GM23338 (cell line): ENCODE measurements around the gene ANKS1B. TPM values are rescaled to one million over a fixed set of nuclear protein-coding genes. Genes with fewer than 3 reads are reported as not detected.

Experiments used
- ATAC-seq: fragments of 200-7000 bp; cut with Tn5 transposase; 3 replicates; pipeline ENCODE4 v1.9.1; 2020
- DNase-seq: peaks from one replicate; pipeline ENCODE4 v3.0.0-alpha.2; 2015; ENCODE audit warnings: low spot score
- H2AFZ ChIP-seq: fragments of 200-600 bp; sonication (generic); 2 replicates; pipeline ENCODE4 v1.8.0; 2016; ENCODE audit warnings: antibody characterized with exemption, mild to moderate bottlenecking, moderate library complexity
- H3F3A ChIP-seq: fragments of 200-600 bp; sonication (generic); replicated peaks from 2 replicates; pipeline ENCODE4 v1.8.0; 2017; ENCODE audit warnings: antibody characterized with exemption, mixed run types, low read depth
- H3K27ac ChIP-seq: fragments of 200-600 bp; sonication (generic); 2 replicates; pipeline ENCODE4 v1.6.1; 2016; ENCODE audit warnings: low read depth
- H3K27me3 ChIP-seq: fragments of 200-600 bp; sonication (generic); 2 replicates; pipeline ENCODE4 v1.8.0; 2016; ENCODE audit warnings: mild to moderate bottlenecking, mixed run types, moderate library complexity; ENCODE audit not compliant: insufficient read depth
- H3K36me3 ChIP-seq: fragments of 200-600 bp; sonication (generic); 2 replicates; pipeline ENCODE4 v1.8.0; 2016; ENCODE audit warnings: mild to moderate bottlenecking; ENCODE audit not compliant: insufficient read depth
- H3K4me1 ChIP-seq: fragments of 200-600 bp; sonication (generic); 2 replicates; pipeline ENCODE4 v1.8.0; 2016; ENCODE audit warnings: mild to moderate bottlenecking, moderate library complexity; ENCODE audit not compliant: insufficient read depth
- H3K4me2 ChIP-seq: fragments of 200-600 bp; sonication (generic); 2 replicates; pipeline ENCODE4 v1.7.1; 2017; ENCODE audit warnings: mixed run types
- H3K4me3 ChIP-seq: fragments of 200-600 bp; sonication (generic); 2 replicates; pipeline ENCODE4 v1.6.1; 2016; ENCODE audit warnings: mixed run types
- H3K79me2 ChIP-seq: fragments of 200-600 bp; sonication (generic); replicated peaks from 2 replicates; pipeline ENCODE4 v1.8.0; 2017; ENCODE audit warnings: mild to moderate bottlenecking; ENCODE audit not compliant: insufficient read depth
- H3K9me2 ChIP-seq: fragments of 200-600 bp; sonication (generic); 2 replicates; pipeline ENCODE4 v1.8.0; 2017; ENCODE audit not compliant: insufficient read depth
- H4K20me1 ChIP-seq: fragments of 200-600 bp; sonication (generic); replicated peaks from 2 replicates; pipeline ENCODE4 v1.8.0; 2017; ENCODE audit warnings: mild to moderate bottlenecking; ENCODE audit not compliant: insufficient read depth
- H3K27ac Mint-ChIP-seq: 2 replicates; pipeline ENCODE4 v1.8.0; 2020; ENCODE audit warnings: inconsistent platforms, mild to moderate bottlenecking, moderate library complexity, mixed read lengths
- H3K27me3 Mint-ChIP-seq: 3 replicates; pipeline ENCODE4 v1.8.0; 2022; ENCODE audit warnings: low read depth, mild to moderate bottlenecking, moderate library complexity, mixed read lengths, inconsistent platforms; ENCODE audit not compliant: insufficient read depth, poor library complexity
- H3K36me3 Mint-ChIP-seq: 3 replicates; pipeline ENCODE4 v1.8.0; 2021; ENCODE audit warnings: low read depth, mild to moderate bottlenecking, inconsistent platforms, moderate library complexity, mixed read lengths
- H3K4me1 Mint-ChIP-seq: 3 replicates; pipeline ENCODE4 v1.8.0; 2020; ENCODE audit warnings: mild to moderate bottlenecking, inconsistent platforms, mixed read lengths
- H3K4me3 Mint-ChIP-seq: 3 replicates; pipeline ENCODE4 v1.8.0; 2021; ENCODE audit warnings: moderate library complexity, mild to moderate bottlenecking, inconsistent platforms, mixed read lengths
- H3K9me3 Mint-ChIP-seq: 3 replicates; pipeline ENCODE4 v1.8.0; 2020; ENCODE audit warnings: moderate library complexity, mild to moderate bottlenecking, inconsistent platforms, mixed read lengths
- EZH2phosphoT487 ChIP-seq: fragments of 200-600 bp; sonication (generic); IDR thresholded peaks from one replicate; pipeline ENCODE4 v1.8.1; 2018; ENCODE audit warnings: antibody characterized with exemption; ENCODE audit not compliant: unreplicated experiment
- JUNB ChIP-seq: IDR thresholded peaks from one replicate; pipeline ENCODE4 v1.6.1; 2016; ENCODE audit warnings: antibody characterized with exemption; ENCODE audit not compliant: unreplicated experiment
- NANOG ChIP-seq: IDR thresholded peaks from 2 replicates; pipeline ENCODE4 v1.6.1; 2016; ENCODE audit warnings: antibody characterized with exemption, borderline replicate concordance
- POLR2AphosphoS5 ChIP-seq: IDR thresholded peaks from 2 replicates; pipeline ENCODE4 v1.6.1; 2016; ENCODE audit warnings: antibody characterized with exemption, low read depth
- STAT1 ChIP-seq: IDR thresholded peaks from one replicate; pipeline ENCODE4 v1.6.1; 2016; ENCODE audit warnings: antibody characterized with exemption; ENCODE audit not compliant: unreplicated experiment
- ZNF114 ChIP-seq: fragments of 250-450 bp; sonication (Bioruptor Pico); IDR thresholded peaks from 2 replicates; pipeline ENCODE4 v1.5.0; 2020; ENCODE audit warnings: mild to moderate bottlenecking, moderate library complexity
- ZNF331 ChIP-seq: fragments of 250-450 bp; sonication (Bioruptor Pico); IDR thresholded peaks from 2 replicates; pipeline ENCODE4 v1.5.0; 2020; ENCODE audit warnings: low read depth, mild to moderate bottlenecking, moderate library complexity
- polyA plus RNA-seq: library from polyadenylated mRNA; unstranded; fragments of >200 nt; fragmentation: Nextera tagmentation; extraction: Ambion mirVana; gene quantifications from 2 replicates; pipeline ENCODE4 v1.2.1, GENCODE V29; 2016
- total RNA-seq: library from RNA; depleted of rRNA; stranded (reverse); fragments of >200 nt; shearing (Covaris generic); gene quantifications from 2 replicates; pipeline ENCODE4 v1.2.3, GENCODE V29; 2014
- TF ChIP-seq, protein P1 (sequence below): IDR thresholded peaks from one replicate; pipeline ENCODE4 v1.6.1; 2018; ENCODE audit warnings: antibody characterized with exemption; ENCODE audit not compliant: unreplicated experiment
- TF ChIP-seq, protein P2 (sequence below), 2 experiments: fragments of 200-600 bp in 1 of 2; sonication (generic) in 1 of 2; conservative IDR thresholded peaks; 2 replicates each; pipeline versions ENCODE4 v1.5.1 to v1.6.1; 2016 to 2017; ENCODE audit warnings: antibody characterized with exemption in 2 of 2, low read depth in 2 of 2, mild to moderate bottlenecking in 2 of 2, moderate library complexity in 1 of 2
- TF ChIP-seq, protein P3 (sequence below): IDR thresholded peaks from 2 replicates; pipeline ENCODE4 v1.6.1; 2016; ENCODE audit warnings: antibody characterized with exemption

Gene ANKS1B
- total and polyA plus RNA-seq, 2 experiments from 2014 or later, result 4.3 to 5.8 TPM

DNA sequence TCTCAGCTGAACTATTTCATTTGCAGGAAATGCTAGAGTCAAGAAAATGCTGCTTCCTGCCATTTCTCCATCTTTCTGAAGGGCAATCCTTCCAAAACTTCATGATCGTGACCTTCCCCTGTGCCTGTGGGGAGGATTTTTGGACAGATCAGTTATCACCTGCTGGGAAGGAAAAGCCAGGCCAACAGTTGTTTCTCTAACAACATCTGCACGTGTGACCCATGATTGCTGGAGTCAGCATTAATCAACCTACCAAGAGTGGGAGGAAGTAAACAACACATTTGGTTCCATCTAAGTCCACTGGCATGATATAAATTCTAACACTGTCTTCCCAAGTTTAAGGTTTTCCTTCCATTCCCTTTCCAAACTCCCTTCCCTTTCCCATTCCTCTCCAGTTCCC, 1167.0 kb downstream of the ANKS1B start:
- H3K4me1 ChIP-seq, result peaks cover 15% of the 10 kb centered on the region; the same call in 1 of the 2 replicates
- no peaks in the 10 kb centered on the region for H4K20me1 ChIP-seq
- no peaks in the 10 kb centered on the region for H3K79me2 ChIP-seq
- no peak overlapping the region for H3K4me2 ChIP-seq
- no peak for DNase-seq
- Mint-ChIP-seq H3K27ac (no peak overlapping the region), H3K4me3 (no peak overlapping the region), H3K4me1 (peaks cover 36% of the 10 kb centered on the region), H3K27me3 (peaks cover 2% of the 10 kb centered on the region), H3K9me3 (no peaks in the 10 kb centered on the region), H3K36me3 (no peaks in the 10 kb centered on the region)
- H3K27me3 ChIP-seq, result no peaks in the 10 kb centered on the region
- no peak for ATAC-seq
- TF ChIP-seq ZNF331 (CRISPR knock-in tag) (no peak), STAT1 (no peak), JUNB (no peak), NANOG (no peak), EZH2phosphoT487 (no peak), POLR2AphosphoS5 (no peak), ZNF114 (no peak)
- TF ChIP-seq, protein P1, sequence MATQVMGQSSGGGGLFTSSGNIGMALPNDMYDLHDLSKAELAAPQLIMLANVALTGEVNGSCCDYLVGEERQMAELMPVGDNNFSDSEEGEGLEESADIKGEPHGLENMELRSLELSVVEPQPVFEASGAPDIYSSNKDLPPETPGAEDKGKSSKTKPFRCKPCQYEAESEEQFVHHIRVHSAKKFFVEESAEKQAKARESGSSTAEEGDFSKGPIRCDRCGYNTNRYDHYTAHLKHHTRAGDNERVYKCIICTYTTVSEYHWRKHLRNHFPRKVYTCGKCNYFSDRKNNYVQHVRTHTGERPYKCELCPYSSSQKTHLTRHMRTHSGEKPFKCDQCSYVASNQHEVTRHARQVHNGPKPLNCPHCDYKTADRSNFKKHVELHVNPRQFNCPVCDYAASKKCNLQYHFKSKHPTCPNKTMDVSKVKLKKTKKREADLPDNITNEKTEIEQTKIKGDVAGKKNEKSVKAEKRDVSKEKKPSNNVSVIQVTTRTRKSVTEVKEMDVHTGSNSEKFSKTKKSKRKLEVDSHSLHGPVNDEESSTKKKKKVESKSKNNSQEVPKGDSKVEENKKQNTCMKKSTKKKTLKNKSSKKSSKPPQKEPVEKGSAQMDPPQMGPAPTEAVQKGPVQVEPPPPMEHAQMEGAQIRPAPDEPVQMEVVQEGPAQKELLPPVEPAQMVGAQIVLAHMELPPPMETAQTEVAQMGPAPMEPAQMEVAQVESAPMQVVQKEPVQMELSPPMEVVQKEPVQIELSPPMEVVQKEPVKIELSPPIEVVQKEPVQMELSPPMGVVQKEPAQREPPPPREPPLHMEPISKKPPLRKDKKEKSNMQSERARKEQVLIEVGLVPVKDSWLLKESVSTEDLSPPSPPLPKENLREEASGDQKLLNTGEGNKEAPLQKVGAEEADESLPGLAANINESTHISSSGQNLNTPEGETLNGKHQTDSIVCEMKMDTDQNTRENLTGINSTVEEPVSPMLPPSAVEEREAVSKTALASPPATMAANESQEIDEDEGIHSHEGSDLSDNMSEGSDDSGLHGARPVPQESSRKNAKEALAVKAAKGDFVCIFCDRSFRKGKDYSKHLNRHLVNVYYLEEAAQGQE, result no peak
- TF ChIP-seq, protein P2, sequence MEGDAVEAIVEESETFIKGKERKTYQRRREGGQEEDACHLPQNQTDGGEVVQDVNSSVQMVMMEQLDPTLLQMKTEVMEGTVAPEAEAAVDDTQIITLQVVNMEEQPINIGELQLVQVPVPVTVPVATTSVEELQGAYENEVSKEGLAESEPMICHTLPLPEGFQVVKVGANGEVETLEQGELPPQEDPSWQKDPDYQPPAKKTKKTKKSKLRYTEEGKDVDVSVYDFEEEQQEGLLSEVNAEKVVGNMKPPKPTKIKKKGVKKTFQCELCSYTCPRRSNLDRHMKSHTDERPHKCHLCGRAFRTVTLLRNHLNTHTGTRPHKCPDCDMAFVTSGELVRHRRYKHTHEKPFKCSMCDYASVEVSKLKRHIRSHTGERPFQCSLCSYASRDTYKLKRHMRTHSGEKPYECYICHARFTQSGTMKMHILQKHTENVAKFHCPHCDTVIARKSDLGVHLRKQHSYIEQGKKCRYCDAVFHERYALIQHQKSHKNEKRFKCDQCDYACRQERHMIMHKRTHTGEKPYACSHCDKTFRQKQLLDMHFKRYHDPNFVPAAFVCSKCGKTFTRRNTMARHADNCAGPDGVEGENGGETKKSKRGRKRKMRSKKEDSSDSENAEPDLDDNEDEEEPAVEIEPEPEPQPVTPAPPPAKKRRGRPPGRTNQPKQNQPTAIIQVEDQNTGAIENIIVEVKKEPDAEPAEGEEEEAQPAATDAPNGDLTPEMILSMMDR (conservative IDR thresholded peaks at IDR 0.05; ENCODE audit: low read depth in 2 of 2), result no peak
- TF ChIP-seq, protein P3, sequence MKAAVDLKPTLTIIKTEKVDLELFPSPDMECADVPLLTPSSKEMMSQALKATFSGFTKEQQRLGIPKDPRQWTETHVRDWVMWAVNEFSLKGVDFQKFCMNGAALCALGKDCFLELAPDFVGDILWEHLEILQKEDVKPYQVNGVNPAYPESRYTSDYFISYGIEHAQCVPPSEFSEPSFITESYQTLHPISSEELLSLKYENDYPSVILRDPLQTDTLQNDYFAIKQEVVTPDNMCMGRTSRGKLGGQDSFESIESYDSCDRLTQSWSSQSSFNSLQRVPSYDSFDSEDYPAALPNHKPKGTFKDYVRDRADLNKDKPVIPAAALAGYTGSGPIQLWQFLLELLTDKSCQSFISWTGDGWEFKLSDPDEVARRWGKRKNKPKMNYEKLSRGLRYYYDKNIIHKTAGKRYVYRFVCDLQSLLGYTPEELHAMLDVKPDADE, result no peak
- H2AFZ ChIP-seq, result no peak overlapping the region
- H3K4me3 ChIP-seq, result no peak overlapping the region
- H3F3A ChIP-seq, result no peaks in the 10 kb centered on the region
- no peaks in the 10 kb centered on the region for H3K36me3 ChIP-seq
- peaks cover 4% of the 10 kb centered on the region; the same call in 1 of the 2 replicates for H3K9me2 ChIP-seq
- H3K27ac ChIP-seq, result no peak overlapping the region

DNA sequence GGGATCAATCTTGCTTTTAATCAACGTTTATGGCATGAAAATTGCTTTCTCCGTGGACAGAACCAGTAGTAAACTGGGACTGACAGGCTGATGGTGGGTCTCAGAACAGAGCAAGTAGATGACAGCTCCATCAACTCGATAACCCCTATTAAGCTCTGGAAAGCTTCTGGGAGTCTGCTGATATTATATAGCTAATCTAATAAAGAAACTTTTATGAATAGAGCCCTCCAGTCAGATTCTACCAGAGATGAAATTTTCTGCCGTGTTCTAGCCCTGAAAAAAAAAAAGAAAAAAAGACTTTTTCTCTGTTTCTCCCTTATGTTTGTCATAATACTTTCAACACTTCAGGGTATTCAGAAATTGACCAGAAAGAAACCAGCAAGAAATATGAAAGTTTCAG, 1168.0 kb downstream of the ANKS1B start:
- no peaks in the 10 kb centered on the region for H3K79me2 ChIP-seq
- DNase-seq (no peak), ATAC-seq (no peak)
- H3K36me3 ChIP-seq, result no peaks in the 10 kb centered on the region
- no peaks in the 10 kb centered on the region for H3F3A ChIP-seq
- H3K27ac ChIP-seq, result no peak overlapping the region
- no peak overlapping the region for H2AFZ ChIP-seq
- Mint-ChIP-seq H3K27ac (no peak overlapping the region), H3K9me3 (no peaks in the 10 kb centered on the region), H3K4me3 (no peak overlapping the region), H3K27me3 (peaks cover 2% of the 10 kb centered on the region), H3K36me3 (no peaks in the 10 kb centered on the region), H3K4me1 (peaks cover 32% of the 10 kb centered on the region)
- no peak overlapping the region for H3K4me3 ChIP-seq
- TF ChIP-seq JUNB (no peak), ZNF114 (no peak)
- TF ChIP-seq, protein P1, result no peak
- TF ChIP-seq, protein P2 (conservative IDR thresholded peaks at IDR 0.05; ENCODE audit: low read depth in 2 of 2), result no peak
- no peaks in the 10 kb centered on the region for H4K20me1 ChIP-seq
- peaks cover 14% of the 10 kb centered on the region; the same call in 1 of the 2 replicates for H3K4me1 ChIP-seq
- H3K4me2 ChIP-seq, result no peak overlapping the region
- H3K9me2 ChIP-seq, result peaks cover 4% of the 10 kb centered on the region; the same call in 1 of the 2 replicates
- no peaks in the 10 kb centered on the region for H3K27me3 ChIP-seq
